Skin of body (tissue), 2 donors: ENCODE measurements around the gene MAPK6. TPM values are rescaled to one million over a fixed set of nuclear protein-coding genes. Genes with fewer than 3 reads are reported as not detected.
"Not testable (repeated sequence)": the region's sequence is repeated elsewhere in the genome, so short reads cannot be mapped to it uniquely, and the experiment has no call there.

Experiments used
- DNase-seq: peaks from one replicate; lab custom pipeline; 2025; lab: John Stamatoyannopoulos, UW
- total RNA-seq: library from RNA; depleted of rRNA; stranded (reverse); fragments of >200 nt; gene quantifications from one replicate; pipeline ENCODE4 v1.2.3, GENCODE V29; 2014

Gene MAPK6
- 36.4 TPM for total RNA-seq

GRCh38 chr15:52018693-52019393, at the start of gene MAPK6:
MAPK6 (plus strand) TSS chr15:52019219; CDS start chr15:52046461, 27,242 bp downstream.
- peak; percentile 93 for DNase-seq

- no peak for DNase-seq
Observed at GRCh38 chr15:51969728-51970127, 49.3 kb upstream of the MAPK6 start.

- no peak for DNase-seq
Observed at GRCh38 chr15:51970132-51970817, 48.7 kb upstream of the MAPK6 start.

GRCh38 chr15:51971032-51971374, 48.0 kb upstream of the MAPK6 start:
- no peak for DNase-seq

GRCh38 chr15:51971375-51972133, 47.5 kb upstream of the MAPK6 start, which contains the start of gene LEO1:
LEO1 (minus strand) TSS chr15:51971778; CDS start chr15:51971745, 33 bp downstream.
- DNase-seq: peak; percentile 91

- no peak for DNase-seq
Observed at GRCh38 chr15:51973220-51973619, 45.8 kb upstream of the MAPK6 start.

- no peak for DNase-seq
Observed at GRCh38 chr15:51973775-51974174, 45.2 kb upstream of the MAPK6 start.

- peak; percentile 50 for DNase-seq
Observed at GRCh38 chr15:51982013-51982769, 36.8 kb upstream of the MAPK6 start.

GRCh38 chr15:51982770-51983103, 36.3 kb upstream of the MAPK6 start:
- no peak for DNase-seq

GRCh38 chr15:51991141-51991540, 27.9 kb upstream of the MAPK6 start:
- no peak for DNase-seq

- no peak for DNase-seq
Observed at GRCh38 chr15:51992953-51993352, 26.1 kb upstream of the MAPK6 start.

GRCh38 chr15:52002351-52002750, 16.7 kb upstream of the MAPK6 start:
- DNase-seq: no peak

- DNase-seq: not testable (repeated sequence)
Observed at GRCh38 chr15:52003089-52003488, 15.9 kb upstream of the MAPK6 start.

- no peak for DNase-seq
Observed at GRCh38 chr15:52003710-52004109, 15.3 kb upstream of the MAPK6 start.

GRCh38 chr15:52004806-52005205, 14.2 kb upstream of the MAPK6 start:
- DNase-seq: no peak

GRCh38 chr15:52005748-52006701, 13.0 kb upstream of the MAPK6 start:
- no peak for DNase-seq

- DNase-seq: peak; percentile 10
Observed at GRCh38 chr15:52006702-52007340, 12.2 kb upstream of the MAPK6 start.

- DNase-seq: no peak
Observed at GRCh38 chr15:52008359-52008697, 10.7 kb upstream of the MAPK6 start.

GRCh38 chr15:52008698-52009434, 10.2 kb upstream of the MAPK6 start:
- DNase-seq: no peak
